ENCODE data around the gene PAX3.

GRCh38 chr2:222272446-222273015 lies 26.3 kb downstream of the PAX3 start:
- TF ChIP-seq CTCF (IDR thresholded peaks at IDR 0.05) (no peak), POLR2AphosphoS5 (IDR thresholded peaks at IDR 0.05) (no peak), POLR2A (IDR thresholded peaks at IDR 0.05) (no peak), EP300 (IDR thresholded peaks at IDR 0.05; ENCODE audit: low read depth) (no peak)
